Hepatic stellate cell (primary cell): ENCODE results near the gene COQ8A.
"Not testable (repeated sequence)": the region's sequence is repeated elsewhere in the genome, so short reads cannot be mapped to it uniquely, and the experiment has no call there.

Experiments used
- DNase-seq: peaks from one replicate; pipeline ENCODE4 v3.0.0; 2011; ENCODE audit warnings: low spot score

Gene COQ8A

GRCh38 chr1:226984521-226985238 lies 44.6 kb downstream of the COQ8A start:
- no peak for DNase-seq

GRCh38 chr1:226985239-226985838 lies 45.2 kb downstream of the COQ8A start:
- DNase-seq, result no peak

- DNase-seq, result no peak
Measured at GRCh38 chr1:226985839-226986463, 45.9 kb downstream of the COQ8A start.

GRCh38 chr1:226986496-226987178 lies 46.5 kb downstream of the COQ8A start:
- no peak for DNase-seq

- no peak for DNase-seq
Measured at GRCh38 chr1:226987179-226987536, 47.1 kb downstream of the COQ8A start.

GRCh38 chr1:226987623-226988333 lies 47.7 kb downstream of the COQ8A start:
- DNase-seq, result no peak

GRCh38 chr1:226988334-226988666 lies 48.2 kb downstream of the COQ8A start:
- no peak for DNase-seq

- DNase-seq, result no peak
Measured at GRCh38 chr1:226989085-226989920, 49.2 kb downstream of the COQ8A start.

GRCh38 chr1:226990133-226990716 lies 50.1 kb downstream of the COQ8A start:
- no peak for DNase-seq

- no peak for DNase-seq
Measured at GRCh38 chr1:226991920-226992319, 51.8 kb downstream of the COQ8A start.

GRCh38 chr1:226993814-226994585 lies 53.9 kb downstream of the COQ8A start:
- no peak for DNase-seq

GRCh38 chr1:226994586-226995364 lies 54.7 kb downstream of the COQ8A start:
- no peak for DNase-seq

- no peak for DNase-seq
Measured at GRCh38 chr1:226995365-226996332, 55.6 kb downstream of the COQ8A start.

GRCh38 chr1:226999579-226999978 lies 59.5 kb downstream of the COQ8A start:
- DNase-seq, result not testable (repeated sequence)

GRCh38 chr1:227002531-227003049 lies 62.5 kb downstream of the COQ8A start:
- no peak for DNase-seq

- no peak for DNase-seq
Measured at GRCh38 chr1:227003165-227003564, 63.1 kb downstream of the COQ8A start.

GRCh38 chr1:227004796-227005195 lies 64.7 kb downstream of the COQ8A start:
- no peak for DNase-seq

- DNase-seq, result no peak
Measured at GRCh38 chr1:227006226-227006796, 66.2 kb downstream of the COQ8A start.
